Fibroblast of skin of right quadriceps (primary cell): Measurements from ENCODE around the gene PIK3R5.
"Not testable (repeated sequence)": the region's sequence is repeated elsewhere in the genome, so short reads cannot be mapped to it uniquely, and the experiment has no call there.

ENCODE experiments used
- DNase-seq: peaks from one replicate; pipeline ENCODE4 v3.0.0-alpha.2; 2013

PIK3R5 gene

DNA sequence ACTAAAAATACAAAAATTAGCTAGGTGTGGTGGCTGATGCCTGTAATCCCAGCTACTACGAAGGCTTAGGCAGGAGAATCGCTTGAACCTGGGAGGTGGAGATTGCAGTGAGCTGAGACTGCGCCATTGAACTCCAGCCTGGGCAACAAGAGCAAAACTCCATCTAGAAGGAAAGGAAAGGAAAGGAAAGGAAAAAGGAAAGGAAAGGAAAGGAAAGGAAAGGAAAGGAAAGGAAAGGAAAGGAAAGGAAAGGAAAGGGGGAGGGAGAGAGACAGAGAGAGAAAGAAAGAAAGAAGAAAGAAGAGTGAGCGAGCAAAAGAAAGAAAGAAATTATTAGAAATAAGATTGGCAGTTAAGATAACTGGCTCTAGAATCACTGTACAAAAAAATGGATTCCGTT, 18.7 kb upstream of the PIK3R5 start:
- DNase-seq = not testable (repeated sequence)

DNA sequence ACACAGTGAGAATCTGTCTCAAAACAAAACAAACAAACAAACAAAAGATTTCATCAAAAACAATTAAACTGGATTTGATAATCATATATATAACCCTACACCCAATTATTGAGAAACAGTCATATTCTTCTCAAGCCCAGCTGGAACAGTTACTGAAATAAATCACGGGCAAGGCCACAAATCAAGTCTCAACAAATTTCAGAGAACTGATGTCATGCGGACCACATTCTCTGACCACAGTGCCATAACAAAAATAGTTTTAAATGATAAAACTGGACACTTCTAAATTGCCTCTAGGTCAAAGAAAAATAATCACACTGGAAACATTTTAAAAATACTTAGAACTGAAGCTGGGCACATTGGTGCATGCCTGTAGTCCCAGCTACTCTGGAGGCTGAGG, 15.9 kb upstream of the PIK3R5 start:
- no peak for DNase-seq

DNA sequence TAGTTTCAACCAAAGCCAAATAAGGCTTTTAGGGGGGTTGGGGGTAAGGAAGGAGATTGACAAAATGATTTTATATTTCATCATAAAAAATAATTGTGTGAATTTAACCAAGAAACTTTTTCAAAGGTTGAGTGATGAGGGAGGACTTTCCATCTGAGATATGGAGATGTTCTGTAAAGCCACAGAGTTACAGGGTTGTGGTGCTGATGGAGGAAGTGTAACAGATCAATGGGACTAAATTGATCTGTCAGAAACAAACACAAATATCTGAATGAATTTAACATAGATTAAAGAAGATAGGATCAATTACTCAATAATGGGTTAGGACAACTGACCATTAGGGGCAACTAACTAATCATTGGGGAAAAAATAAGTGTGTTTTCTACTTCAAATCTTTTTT, 14.2 kb upstream of the PIK3R5 start:
- no peak for DNase-seq

DNA sequence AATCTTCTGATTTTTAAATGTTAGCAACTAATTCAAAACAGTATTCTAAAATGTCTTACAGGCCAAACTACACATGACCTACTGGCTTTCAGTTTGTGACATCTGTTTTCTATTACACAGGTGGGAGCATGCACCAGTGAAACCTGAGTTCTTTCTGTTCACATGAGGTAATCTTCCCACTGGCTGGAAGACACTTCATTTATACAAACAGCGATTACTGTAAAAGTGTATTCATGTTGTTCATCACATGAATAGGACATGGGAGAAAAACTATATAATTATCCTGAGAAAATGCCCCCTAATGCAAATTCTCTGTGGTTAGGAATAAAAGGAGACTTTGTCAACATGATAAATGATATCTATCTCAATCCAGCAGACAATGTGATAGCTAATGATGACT, 11.1 kb upstream of the PIK3R5 start:
- no peak for DNase-seq

DNA sequence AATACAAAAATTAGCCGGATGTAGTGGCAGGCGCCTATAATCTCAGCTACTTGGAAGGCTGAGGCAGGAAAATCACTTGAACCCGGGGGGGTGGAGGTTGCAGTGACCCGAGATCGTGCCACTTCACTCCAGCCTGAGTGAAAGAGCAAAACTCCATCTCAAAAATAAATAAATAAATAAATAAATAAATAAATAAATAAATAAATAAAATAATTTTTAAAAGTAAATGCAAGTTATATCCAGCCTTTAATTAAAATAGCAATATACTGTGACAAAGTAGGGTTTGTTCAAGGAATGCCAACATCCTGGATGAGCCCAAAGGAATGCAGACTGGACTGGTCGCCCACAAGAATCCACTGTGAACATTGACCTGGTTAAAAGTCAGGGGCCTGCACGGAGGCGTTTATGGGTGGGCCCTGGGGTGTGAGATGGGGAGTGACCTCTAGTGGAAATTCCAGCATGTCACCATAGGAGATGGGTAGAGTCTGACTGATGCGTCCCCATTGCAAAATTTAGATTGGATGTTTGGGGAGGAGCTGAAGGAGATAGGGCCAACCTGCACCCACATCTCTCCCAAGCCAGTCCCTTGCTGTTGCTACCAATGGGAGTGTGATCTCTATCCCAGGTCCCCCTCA, 9.7 kb upstream of the PIK3R5 start:
- DNase-seq = no peak

DNA sequence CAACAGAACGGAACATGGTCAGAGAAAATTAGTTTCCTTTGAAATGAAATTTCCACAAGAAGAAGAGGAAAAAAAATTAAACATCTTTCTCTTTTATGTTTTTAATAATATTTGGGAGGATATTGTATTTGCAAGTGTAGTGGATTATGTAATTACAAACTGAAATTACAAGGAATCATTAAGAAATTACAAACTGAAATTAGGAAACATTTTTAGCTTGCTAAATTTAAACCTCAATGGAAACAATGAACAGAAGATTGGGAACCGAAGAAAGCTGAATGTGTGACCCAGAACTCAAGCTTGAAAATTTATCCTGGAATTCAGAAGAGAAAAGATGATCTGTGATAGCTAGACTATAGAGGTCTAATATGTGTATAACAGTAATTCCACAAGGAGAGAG, 4.4 kb upstream of the PIK3R5 start:
- DNase-seq = no peak

DNA sequence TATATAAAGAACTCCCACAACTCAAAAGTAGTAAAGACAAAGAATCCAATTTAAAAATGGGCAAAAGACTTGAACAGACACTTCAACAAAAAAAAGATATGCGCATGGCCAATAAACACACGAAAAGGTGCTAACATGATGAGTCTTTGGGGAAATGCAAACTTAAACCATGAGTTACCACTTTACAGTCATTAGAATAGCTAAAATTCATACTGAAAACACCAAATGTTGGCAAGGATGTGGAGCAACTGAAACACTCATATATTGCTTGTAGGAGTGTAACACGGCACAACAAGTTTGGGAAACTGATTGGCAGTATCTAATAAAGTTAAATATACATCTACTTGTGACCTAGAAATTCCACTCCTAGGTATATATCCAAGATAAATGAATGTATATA, 3.0 kb upstream of the PIK3R5 start:
- DNase-seq = no peak

DNA sequence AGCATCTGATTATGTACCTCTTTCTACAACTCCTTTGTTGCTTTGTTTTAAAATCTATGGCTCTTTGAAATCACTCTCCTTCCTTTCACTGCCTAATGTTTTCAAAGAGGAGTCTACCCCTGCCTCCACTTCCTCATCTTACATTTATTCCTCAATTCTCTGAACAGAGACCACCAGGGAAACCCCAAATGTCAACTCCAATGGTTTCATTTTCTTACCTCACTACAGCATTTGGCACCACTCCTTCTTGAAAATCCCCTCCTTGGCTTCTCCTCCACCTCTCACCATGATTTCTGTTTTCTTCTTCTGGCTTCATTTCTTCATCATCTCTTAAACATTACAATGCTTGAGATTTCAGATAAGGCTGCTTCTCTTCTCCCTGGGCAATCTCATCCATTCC, 2.4 kb upstream of the PIK3R5 start:
- no peak for DNase-seq

DNA sequence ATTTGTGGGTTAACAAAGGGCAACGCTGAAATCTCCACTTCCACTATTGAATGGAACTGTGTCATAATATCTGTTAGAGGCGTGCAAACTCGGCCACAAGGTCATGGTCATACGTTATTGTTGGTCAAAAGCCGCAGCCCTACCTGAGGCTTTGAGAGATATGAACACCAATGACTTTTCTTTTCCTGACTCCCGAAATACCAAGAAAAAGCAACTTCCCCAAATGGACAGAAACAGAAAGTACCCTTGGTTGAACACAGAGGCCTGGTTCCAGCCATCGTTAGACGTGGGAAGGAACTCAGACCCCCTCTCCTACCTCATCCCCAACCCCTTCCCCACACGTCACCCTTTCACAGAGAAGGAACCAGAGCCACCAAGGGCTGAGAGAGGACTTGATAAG, 1.4 kb upstream of the PIK3R5 start:
- no peak for DNase-seq

DNA sequence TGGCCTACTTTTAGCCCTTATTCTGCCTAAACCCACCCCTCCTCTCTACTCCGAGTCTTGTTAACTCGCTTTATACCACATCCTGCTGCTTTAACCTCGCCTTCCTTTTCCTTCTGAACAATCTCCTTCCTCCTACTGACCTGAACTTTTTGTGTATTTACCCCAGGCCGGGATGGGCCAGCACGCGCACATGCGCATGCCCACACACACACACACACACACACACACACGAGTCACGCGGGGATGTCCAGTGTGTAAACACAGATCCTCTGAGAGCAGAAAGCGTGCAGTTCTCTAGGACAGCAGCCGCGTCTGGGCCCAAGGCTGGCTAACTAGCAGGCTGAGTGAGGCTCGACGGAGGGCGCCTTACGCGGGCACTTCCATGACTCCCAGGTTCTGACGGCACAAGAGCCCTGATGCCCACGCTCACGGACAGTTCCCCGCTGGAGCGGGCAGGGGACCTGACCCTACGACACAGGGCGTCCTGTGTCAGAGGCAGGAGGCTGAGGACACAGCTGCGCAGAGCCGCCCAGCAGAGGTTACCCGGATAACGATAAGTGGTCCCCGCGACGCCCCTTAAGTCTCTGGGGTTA, 610 bp downstream of the PIK3R5 start:
- no peak for DNase-seq

DNA sequence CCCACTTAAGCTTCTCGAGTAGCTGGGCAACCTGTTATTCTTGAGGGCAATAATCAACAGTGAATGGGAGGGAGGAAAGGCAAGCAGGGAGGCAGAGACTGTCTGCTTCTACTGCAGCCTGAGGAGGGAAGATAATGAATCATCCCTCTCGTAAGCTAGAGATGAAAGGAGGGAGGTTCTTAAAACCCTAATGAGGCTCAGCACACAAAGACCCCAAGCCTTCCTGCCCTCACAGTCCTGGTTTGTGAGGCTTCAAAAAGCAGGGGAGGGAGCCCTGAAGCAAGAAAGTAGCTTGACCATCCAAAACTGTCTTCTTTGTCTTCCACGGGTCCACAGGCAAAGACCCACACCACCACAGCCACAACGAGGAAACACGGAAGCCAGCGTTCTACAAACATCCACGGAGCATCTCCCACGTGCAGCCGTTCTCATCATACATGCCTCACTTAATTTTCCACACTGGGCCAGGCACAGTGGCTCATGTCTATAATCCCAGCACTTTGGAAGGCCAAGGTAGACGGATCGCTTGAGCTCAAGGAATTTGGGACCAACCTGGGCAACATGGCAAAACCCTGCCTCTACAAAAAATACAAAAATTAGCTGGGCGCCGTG, 1.8 kb downstream of the PIK3R5 start:
- DNase-seq = no peak

DNA sequence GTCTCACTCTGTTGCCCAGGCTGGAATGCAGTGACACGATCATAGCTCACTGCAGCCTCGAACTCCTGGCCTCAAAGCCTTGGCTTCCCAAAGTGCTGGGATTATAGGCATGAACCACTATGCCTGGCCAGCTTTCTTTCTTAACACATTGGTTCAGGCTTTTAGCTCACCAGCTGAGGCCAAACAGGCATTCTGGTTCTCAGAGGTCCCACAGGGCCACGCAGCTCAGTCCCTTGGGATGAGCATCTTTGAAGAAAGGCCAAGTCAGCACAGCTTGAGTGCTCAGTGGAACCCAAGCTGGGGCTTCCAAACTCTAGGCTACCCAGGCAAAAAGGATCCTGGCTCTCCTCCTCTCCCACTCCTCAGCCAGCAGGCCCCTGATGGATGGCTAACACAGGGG, 2.5 kb downstream of the PIK3R5 start:
- DNase-seq = no peak

DNA sequence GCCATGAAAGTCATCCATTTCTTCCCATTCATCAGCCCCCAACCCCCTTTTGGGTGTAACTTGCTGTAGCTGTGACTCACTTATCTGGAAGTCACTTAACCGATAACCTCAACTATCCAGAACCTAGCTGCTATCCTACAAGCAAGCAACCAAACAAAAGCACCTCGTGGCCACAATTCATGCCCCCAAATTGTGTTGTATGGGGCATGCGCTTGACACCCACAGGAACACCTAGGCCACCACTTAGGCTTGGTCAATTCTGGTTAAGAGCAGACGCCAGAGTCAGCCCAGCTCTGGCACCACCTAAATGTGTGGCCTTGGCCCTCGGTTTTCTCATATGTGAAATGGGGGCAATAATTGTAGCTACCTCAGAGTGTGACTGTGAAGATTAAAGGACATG, 3.7 kb downstream of the PIK3R5 start:
- DNase-seq = no peak

DNA sequence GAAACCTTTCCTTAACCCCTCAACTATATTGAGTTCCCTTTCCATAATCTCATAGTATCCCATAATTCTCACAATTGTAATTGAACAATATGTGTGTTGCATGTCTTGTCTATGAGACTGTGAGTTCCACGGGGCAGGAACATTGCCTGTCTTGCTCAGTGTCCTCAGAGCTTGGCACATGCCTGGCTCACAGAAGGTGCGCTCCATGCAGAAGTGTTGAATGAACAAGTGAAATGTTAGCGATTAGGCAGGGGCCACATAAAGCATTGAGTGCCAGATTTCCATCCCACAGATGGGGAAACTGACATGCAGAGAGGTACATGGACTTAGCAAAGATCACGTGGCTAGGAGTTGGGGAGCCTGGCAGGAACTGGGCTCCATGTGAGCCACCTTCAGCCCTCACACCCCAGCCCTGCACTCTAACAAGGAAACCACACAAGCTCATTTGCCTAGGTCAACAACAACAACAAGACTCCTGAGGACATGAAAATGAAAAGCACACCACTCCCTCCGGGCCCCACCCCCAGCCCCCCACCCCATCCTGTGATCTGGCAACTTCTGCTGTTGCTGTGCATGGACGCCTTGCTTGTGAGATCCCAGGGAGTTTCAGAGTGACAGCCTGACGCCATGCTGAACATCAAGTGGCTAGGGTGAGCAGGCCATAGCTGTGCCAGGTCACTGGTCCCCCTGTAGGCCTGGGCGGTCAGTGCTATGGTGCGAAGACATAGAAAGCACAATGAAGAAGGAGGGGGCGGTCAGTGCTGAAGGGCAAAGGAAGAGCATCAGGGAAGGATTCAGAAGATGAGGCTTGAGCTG, 5.0 kb downstream of the PIK3R5 start:
- no peak for DNase-seq

DNA sequence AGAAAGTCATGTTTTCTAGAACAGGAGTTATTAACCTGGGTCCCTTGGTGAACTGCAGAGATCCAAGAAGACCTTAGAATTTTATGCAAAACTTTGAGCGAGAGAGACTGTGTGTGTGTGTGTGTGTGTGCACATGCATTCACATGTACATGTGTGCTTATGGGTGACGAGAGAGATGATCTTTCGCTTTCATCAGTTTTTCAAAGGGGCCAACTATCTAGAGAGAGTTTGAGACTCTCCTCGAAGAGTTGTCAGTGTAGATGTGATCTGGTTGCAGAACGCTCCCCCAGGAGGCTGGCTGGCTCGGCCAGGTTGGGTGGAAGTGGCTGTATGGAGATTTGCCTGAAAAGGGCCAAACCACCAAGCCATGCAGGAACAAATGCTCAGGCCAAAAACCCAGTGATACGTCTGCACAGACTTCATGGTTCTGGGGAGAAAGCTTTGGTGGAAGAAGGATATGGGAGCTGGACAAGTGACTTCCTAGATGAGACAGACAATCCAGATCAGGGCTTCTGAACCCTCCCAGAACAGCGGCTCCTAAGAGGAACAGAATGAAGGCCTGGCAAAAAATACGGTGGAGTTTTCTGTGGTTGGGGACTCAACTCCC, 6.1 kb downstream of the PIK3R5 start:
- DNase-seq = no peak

DNA sequence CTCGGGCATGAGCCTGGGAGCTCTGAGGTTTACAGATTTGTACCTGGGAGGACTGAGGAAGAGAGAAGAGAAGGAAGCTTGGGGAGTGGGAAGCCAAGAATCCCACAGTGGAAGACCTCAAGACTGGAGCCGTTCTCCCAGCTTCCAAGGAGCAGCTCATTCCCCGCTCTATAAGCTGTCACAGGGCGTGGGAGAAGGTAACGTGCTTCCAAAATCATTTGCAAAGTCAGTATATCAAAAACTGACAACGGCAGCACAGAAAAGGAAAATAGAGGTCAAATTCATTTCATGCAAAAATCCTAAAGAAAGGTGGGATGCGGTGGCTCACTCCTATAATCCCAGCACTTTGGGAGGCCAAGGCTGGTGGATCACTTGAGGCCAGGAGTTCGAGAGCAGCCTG, 7.8 kb downstream of the PIK3R5 start:
- no peak for DNase-seq

DNA sequence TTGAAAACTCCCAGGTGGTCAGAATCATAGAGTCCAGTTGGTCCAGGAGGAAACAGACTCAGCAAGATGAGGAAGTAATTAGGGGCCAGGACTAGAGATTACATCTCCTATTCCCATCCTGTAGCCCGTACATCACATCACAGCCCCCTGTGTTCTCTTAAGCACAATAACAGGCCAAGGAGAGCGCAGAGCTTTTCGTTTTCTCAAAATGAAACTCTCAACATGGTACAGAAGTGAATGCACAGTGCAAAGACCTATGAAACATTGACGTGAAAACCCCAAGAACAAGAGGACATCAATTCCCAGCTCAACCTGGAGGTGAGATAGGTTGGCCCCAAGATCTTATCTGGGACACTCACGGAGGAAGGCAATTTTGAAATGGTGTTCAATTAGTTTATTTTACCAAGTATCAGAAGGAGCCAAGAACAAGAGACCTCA, 9.0 kb downstream of the PIK3R5 start:
- no peak for DNase-seq

DNA sequence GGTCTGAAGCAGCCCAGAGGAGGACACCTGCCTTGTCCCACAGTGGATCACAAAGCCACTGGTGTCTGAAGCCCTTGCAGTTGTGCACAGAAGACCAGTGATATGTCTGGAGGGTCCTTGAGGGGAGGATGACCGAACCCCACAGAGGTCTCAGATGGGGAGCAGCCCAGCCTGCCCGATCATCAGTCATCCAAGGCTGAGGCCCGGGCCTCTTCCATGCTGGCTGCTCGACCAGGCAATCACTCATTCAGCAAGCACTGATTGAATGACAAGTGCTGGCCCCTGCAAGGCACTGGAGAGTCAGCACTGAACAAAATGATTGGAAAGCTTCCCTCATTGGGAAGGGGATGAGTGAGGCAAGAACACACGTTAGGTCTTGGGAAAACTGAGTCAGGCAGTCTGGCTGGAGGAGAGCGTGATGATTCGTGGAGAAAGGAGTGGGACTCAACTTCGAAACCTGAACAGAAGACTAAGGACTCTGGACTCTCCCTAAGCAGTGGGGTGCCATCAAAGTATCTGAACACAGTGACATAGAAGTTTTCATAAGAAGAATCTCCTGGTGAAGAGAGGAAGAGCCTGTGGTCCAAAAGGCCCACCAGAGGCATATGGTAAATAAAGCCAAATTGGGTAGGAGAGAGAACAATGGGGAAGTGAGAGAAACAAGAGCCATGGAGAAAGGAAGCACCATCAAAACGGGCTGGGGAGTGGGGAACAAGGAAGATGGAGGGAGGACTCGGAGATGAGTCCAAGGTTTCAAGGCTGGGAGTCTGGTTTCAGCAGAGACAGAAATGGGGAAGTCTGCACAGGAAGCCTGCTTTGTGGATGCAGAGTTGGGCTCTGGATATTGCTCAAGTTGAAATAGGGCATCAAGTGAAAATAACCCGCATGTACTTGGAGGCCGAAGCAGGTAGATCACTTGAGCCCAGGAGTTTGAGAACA, 10.2 kb downstream of the PIK3R5 start:
- no peak for DNase-seq

DNA sequence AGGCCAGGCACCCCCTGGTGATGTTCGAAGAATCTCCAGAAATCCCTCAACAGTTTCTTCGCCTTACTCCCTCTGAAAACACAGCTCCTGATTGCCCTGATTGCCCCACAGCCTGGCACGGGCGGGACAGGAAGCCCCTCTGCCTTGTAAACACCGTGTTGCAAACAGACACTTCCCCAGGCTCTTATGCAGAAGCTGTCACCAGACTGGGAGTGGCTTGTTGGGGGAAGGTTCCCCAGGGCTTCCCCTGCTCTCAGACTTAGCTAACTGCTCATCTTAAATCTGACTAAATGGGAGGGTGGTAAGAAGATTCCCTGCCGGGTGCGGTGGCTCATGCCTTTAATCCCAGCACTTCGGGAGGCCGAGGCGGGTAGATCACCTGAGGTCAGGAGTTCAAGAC, 11.2 kb downstream of the PIK3R5 start:
- DNase-seq = no peak

DNA sequence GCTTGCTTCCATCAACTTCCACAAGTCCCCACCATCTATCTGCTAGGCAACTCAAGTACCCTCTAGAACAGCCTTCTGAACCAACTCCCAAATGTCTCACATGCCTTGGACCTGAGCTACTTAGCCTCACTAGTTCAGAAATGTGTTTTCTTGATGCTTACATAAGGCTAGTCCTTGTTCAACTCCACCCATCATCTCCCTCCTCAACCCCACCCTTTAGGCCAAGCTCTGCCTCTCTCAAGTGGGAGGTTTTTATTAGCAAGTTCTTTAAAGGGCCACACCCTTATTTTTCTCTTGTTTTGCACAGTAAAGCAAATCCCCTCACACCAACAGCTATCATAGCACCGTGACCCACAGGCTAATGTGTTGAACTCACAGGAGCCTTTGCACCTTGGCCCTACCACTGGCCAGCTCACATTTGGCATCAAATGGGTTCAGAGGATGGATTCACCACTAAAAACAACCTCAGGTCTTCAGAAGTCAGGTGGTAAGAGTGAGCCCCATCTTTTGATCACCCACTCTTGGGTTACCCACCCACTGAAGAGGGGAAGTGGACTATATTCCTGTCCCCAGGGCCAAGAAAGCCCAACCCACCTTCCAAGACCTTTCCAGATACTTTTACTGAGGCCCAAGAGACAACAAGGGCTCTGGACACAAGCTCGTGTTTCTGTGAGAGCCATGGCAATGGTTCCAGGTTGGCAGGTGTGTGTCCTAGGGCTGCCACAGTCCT, 12.2 kb downstream of the PIK3R5 start:
- no peak for DNase-seq

DNA sequence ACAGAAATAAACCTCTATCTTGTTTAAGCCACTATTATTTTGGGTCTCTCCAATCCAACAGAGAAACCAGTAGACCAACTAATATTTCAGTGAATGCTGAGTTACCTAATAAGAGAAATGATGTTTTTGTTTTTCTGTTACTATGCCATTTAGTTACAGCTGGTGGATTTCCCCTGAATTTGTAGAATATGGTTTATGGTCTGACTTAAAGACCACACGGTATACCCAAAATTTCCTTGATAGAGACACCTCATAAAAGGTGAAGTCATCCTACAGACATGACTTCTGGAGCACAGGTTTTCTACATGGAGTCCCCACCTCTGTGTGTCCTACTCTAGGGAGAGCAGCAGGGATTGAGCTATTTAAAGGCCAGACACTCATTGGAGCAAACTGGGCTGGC, 13.3 kb downstream of the PIK3R5 start:
- no peak for DNase-seq

DNA sequence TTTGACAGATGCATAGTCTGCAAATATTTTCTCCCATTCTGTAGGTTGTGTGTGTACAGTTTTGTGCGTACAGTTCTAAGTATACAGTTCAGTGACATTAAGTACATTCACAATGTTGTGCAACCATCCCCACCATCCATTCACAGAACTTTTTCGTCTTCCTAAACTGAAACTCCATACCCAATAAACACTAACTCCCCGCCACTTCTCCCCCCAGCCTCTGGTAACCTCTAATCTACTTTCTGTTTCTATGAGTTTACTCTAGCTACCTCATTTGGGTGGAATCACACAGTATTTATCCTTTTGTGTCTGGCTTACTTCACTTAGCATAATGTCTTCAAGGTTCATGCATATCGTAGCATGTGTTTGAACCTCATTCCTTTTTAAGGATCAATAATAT, 14.3 kb downstream of the PIK3R5 start:
- no peak for DNase-seq
